NCI-H1105 treated with DMSO at 0.1 percent for 48 hours (cell line): ENCODE data around the gene STPG3.

ENCODE experiments used
- DNase-seq: peaks from one replicate; lab custom pipeline; 2025; lab: John Stamatoyannopoulos, UW

STPG3 gene

GRCh38 chr9:137302118-137302448 is 51.0 kb downstream of the STPG3 start, which contains the start of gene NRARP:
Gene NRARP (minus strand): TSS chr9:137302271. CDS start chr9:137301928, 343 bp downstream.
- peak; percentile 56 for DNase-seq

- DNase-seq: no peak
Measured at GRCh38 chr9:137302449-137303150, 51.5 kb downstream of the STPG3 start.
